Naive B cell (primary cell): ENCODE data around the gene MAP4K4. TPM values are rescaled to one million over a fixed set of nuclear protein-coding genes. Genes with fewer than 3 reads are reported as not detected.
"Not testable (repeated sequence)": the region's sequence is repeated elsewhere in the genome, so short reads cannot be mapped to it uniquely, and the experiment has no call there.

Experiments used
- ATAC-seq, 2 donors: fragments of 150-1000 bp; cut with Tn5 transposase; 2 replicates each; pipeline ENCODE4 v1.10.0; 2021; ENCODE audit warnings: low read depth in 2 of 2, mild to moderate bottlenecking in 2 of 2, moderate library complexity in 2 of 2
- DNase-seq: peaks from one replicate; pipeline ENCODE4 v3.0.0; 2022
- H3K27ac Mint-ChIP-seq, 6 donors: one replicate each; pipeline ENCODE4 v1.8.0; 2020 to 2022; ENCODE audit warnings: mild to moderate bottlenecking in 6 of 6, mixed read lengths in 6 of 6, moderate library complexity in 5 of 6, inconsistent platforms in 2 of 6
- H3K27me3 Mint-ChIP-seq, 3 donors: one replicate each; pipeline ENCODE4 v1.8.0; 2021 to 2022; ENCODE audit warnings: mixed read lengths in 3 of 3, mild to moderate bottlenecking in 1 of 3
- H3K36me3 Mint-ChIP-seq, 2 donors: one replicate each; pipeline ENCODE4 v1.8.0; 2020 to 2022; ENCODE audit warnings: mixed read lengths in 2 of 2, inconsistent platforms in 1 of 2, mild to moderate bottlenecking in 1 of 2
- H3K4me1 Mint-ChIP-seq, 3 donors: one replicate each; pipeline ENCODE4 v1.8.0; 2020 to 2022; ENCODE audit warnings: mixed read lengths in 3 of 3, inconsistent platforms in 1 of 3, mild to moderate bottlenecking in 1 of 3, moderate library complexity in 1 of 3
- H3K4me3 Mint-ChIP-seq, 8 donors: one replicate each; pipeline ENCODE4 v1.8.0; 2020 to 2022; ENCODE audit warnings: mild to moderate bottlenecking in 8 of 8, mixed read lengths in 8 of 8, moderate library complexity in 8 of 8, inconsistent platforms in 2 of 8
- H3K9me3 Mint-ChIP-seq, 7 donors: one replicate each; pipeline ENCODE4 v1.8.0; 2020 to 2022; ENCODE audit warnings: mixed read lengths in 7 of 7, mild to moderate bottlenecking in 5 of 7, inconsistent platforms in 2 of 7, moderate library complexity in 1 of 7
- polyA plus RNA-seq, 6 donors: library from polyadenylated mRNA; unstranded; fragments of 300-500 nt; fragmentation: Illumina TruSeq; gene quantifications; one replicate each; pipeline ENCODE4 v1.2.3, GENCODE V29; 2021; ENCODE audit warnings: low read depth in 6 of 6

Gene MAP4K4
- polyA plus RNA-seq, 6 donors from 2014 or later, result 11.8 to 36.0 (median 20.3) TPM

DNA sequence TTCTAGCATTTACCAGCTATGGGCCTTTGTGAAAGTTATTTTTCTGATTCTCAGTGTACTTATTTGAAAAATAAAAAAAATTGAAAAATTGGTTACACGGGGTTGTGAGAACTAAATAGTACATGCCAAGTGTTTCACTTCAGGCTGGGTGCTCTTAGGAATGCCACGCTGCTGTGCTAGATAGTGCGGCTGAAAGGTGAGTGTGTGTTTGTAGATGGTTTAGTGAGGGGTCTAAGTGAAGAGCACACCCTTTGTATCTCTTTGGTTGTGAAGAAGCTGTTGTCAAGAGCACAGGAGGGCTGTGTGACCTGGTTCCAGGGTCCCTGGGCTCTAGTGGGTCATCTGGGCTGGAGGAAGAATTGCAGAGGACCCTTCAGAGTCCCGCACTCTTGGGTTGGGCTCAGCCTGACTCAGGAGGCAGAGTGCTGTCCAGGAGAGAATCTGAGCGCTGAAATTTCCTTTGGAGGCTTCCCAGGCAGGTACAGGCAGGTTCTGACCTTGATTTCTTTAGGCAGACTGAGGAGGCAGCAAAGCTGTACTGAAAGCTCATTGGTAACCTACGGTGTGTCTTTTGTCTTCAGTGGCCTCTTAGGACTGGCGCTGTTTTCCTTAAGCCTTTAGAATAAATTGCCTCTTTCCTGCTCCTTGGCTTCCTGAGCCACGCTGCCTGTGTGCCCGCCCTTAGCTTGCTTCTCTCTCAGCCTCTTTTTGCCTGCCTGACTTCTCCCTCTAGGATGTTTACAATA lies 44.4 kb downstream of the MAP4K4 start:
- peak overlapping the region in 7 of 8 donors; percentile 14 to 82 (median 63) for H3K4me3 Mint-ChIP-seq
- H3K36me3 Mint-ChIP-seq, result no peaks in the 10 kb centered on the region
- no peaks in the 10 kb centered on the region for H3K9me3 Mint-ChIP-seq
- ATAC-seq (no peak), DNase-seq (no peak)
- no peaks in the 10 kb centered on the region for H3K27me3 Mint-ChIP-seq
- H3K4me1 Mint-ChIP-seq, result peaks cover 76 to 100% (median 83%) of the 10 kb centered on the region in 3 donors
- peak overlapping the region; percentile 43 to 97 (median 82) for H3K27ac Mint-ChIP-seq

- Mint-ChIP-seq H3K36me3 (no peaks in the 10 kb centered on the region), H3K27ac (peak overlapping the region; percentile 27 to 97 (median 82)), H3K9me3 (no peaks in the 10 kb centered on the region), H3K4me1 (peaks cover 75 to 100% (median 83%) of the 10 kb centered on the region in 3 donors), H3K27me3 (no peaks in the 10 kb centered on the region), H3K4me3 (peak overlapping the region in 7 of 8 donors; percentile 14 to 80 (median 36))
- ATAC-seq (no peak), DNase-seq (no peak)
Measured at GRCh38 chr2:101742547-101742946, 45.0 kb downstream of the MAP4K4 start.

DNA sequence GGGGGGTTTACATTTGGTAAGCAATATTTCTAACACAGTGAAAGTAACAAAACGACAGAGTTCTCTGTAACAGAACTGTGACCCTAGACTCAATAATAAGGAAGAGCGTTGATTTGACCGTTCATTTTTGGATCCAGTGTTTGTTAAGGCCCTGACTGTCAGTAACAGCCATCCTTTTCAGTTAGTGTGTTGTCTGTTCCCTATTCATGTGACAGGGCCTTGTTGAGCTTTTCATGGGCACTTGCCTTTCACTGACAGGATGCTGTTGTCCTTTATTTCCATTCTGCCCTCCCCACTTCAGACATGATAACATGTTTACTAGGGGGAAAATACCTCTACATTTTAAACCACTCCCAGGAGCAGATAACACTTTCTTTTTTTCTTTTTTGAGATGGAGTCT lies 45.8 kb downstream of the MAP4K4 start:
- no peak for DNase-seq
- peak in 1 of 2 donors; percentile 35 for ATAC-seq
- Mint-ChIP-seq H3K27ac (peak overlapping the region; percentile 74 to 92 (median 86)), H3K9me3 (no peaks in the 10 kb centered on the region), H3K36me3 (peaks cover 0 to 1% of the 10 kb centered on the region in 2 donors), H3K27me3 (no peaks in the 10 kb centered on the region), H3K4me1 (peaks cover 74 to 100% (median 83%) of the 10 kb centered on the region in 3 donors), H3K4me3 (peak overlapping the region in 7 of 8 donors; percentile 32 to 79 (median 43))

DNA sequence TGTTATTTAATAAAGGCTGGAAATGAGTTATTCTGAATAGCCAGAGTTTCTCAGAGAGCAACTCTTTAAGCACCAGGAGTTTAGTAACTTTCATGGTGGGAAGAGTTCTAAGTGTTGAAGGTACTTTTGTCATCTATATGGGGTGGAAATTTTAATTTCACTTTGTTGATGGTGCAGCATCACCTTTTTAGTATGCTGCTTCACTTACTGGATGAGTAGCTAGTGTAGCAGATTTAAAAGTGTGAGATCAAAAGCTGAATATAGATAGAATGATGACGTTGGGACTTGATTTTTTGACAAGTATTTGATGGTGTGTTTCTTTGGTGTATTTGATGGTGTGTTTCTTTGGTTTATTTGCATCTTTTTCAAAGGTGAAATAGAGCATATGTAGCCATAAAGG lies 47.3 kb downstream of the MAP4K4 start:
- Mint-ChIP-seq H3K4me3 (peak overlapping the region in 4 of 8 donors; percentile 22 to 68 (median 35)), H3K9me3 (no peaks in the 10 kb centered on the region), H3K4me1 (peaks cover 70 to 89% (median 80%) of the 10 kb centered on the region in 3 donors), H3K36me3 (peaks cover 0 to 3% of the 10 kb centered on the region in 2 donors), H3K27me3 (no peaks in the 10 kb centered on the region), H3K27ac (peak overlapping the region in 4 of 6 donors; percentile 40 to 92 (median 88))
- ATAC-seq, result no peak
- no peak for DNase-seq

DNA sequence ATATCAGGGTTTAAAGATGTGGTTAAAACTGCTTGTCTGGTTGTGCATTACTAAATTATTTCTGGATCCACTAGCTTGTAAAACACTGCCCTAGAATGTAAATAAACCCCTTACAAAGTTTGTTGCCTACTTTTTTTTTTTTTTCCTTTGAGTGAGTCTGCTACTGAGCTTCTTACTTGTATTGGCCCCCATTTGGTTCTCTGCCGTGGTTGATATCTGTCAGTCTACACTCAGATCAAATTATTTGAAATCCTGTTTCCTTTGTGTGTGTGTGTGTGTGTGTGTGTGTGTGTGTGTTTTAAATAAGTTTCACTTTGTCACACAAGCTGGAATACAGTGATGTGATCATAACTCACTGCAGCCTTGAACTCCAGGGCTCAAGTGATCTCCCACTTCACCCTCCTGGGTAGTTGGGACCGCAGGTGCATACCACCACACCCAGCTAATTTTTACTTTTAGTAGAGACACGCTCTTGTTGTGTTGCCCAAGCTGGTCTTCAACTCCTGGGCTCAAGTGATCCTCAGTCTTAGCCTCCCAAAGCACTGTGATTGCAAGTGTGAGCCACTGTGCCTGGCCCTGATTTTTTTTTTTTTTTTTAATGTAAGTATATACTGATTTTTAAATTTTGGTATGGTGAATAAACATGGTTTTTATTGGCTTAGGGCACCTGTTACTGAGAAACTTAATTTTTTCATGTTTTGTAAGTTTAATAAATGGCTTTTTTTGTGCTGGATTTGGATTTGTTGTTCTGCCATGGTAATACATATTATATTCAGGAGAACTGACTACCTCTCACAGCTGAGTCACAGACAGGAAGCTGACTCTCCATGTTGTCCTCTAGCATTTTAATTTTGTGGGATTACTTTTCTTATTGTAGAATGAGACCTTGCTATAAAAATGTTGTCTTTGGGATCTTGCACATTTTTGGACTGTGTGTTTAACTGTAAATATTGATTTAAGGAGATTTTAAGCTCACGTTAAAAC lies 48.5 kb downstream of the MAP4K4 start:
- no peaks in the 10 kb centered on the region for H3K9me3 Mint-ChIP-seq
- peaks cover 66 to 84% (median 77%) of the 10 kb centered on the region in 3 donors for H3K4me1 Mint-ChIP-seq
- H3K36me3 Mint-ChIP-seq, result peaks cover 0 to 3% of the 10 kb centered on the region in 2 donors
- DNase-seq (no peak), ATAC-seq (no peak)
- H3K4me3 Mint-ChIP-seq, result peak overlapping the region in 6 of 8 donors; percentile 8 to 69 (median 51)
- peak overlapping the region; percentile 8 to 84 (median 34) for H3K27ac Mint-ChIP-seq
- no peaks in the 10 kb centered on the region for H3K27me3 Mint-ChIP-seq

DNA sequence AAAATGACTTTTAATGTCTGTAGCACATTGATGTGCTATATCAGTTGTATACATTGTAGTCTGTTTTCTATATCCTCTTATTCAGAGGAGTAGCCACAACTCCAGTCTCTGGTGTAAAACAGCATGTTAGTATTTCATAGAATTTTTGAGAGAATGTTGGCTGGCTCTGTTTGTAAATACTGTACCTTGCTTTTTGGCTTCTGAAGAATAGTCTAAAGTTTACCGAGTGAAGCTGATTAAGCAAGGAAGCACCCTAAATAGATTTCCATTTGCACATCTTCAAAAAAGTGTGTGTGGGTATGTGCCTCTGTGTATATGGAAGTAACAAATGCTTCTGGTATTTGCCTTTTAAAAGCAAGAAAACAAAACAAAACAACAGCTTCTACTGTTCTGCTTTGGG lies 50.5 kb downstream of the MAP4K4 start:
- DNase-seq (no peak), ATAC-seq (no peak)
- H3K36me3 Mint-ChIP-seq, result peaks cover 0 to 3% of the 10 kb centered on the region in 2 donors
- H3K27ac Mint-ChIP-seq, result peak overlapping the region; percentile 14 to 90 (median 60)
- H3K27me3 Mint-ChIP-seq, result no peaks in the 10 kb centered on the region
- peak overlapping the region in 3 of 8 donors; percentile 36 to 54 (median 44) for H3K4me3 Mint-ChIP-seq
- no peaks in the 10 kb centered on the region for H3K9me3 Mint-ChIP-seq
- peaks cover 70 to 84% (median 80%) of the 10 kb centered on the region in 3 donors for H3K4me1 Mint-ChIP-seq

GRCh38 chr2:101748462-101748861 lies 51.0 kb downstream of the MAP4K4 start:
- not testable (repeated sequence) for ATAC-seq

DNA sequence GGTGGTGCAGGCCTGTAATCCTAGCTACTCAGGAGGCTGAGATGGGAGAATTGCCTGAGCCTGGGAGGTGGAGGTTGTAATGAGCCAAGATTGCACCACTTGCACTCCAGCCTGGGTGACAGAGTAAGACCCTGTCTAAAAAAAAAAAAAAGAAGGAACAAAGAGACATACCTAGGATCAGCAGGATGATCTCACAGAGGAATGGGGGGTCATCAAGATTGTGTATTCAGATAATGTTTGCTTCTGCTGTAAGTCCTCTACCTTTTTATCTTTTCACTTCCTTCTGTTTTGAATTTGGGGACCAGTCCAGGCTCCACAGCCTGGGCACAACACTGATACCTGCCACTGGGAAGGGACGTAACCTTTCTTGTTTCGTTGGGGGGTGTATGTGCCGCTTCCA lies 53.2 kb downstream of the MAP4K4 start:
- peak overlapping the region in 7 of 8 donors; percentile 14 to 85 (median 74) for H3K4me3 Mint-ChIP-seq
- ATAC-seq, result no peak
- H3K27ac Mint-ChIP-seq, result peak overlapping the region; percentile 67 to 92 (median 85)
- peaks cover 67 to 84% (median 81%) of the 10 kb centered on the region in 3 donors for H3K4me1 Mint-ChIP-seq
- no peaks in the 10 kb centered on the region for H3K27me3 Mint-ChIP-seq
- H3K9me3 Mint-ChIP-seq, result no peaks in the 10 kb centered on the region
- peaks cover 0 to 3% of the 10 kb centered on the region in 2 donors for H3K36me3 Mint-ChIP-seq
- no peak for DNase-seq

More at GRCh38 chr2:101748462-101748861, 51.0 kb downstream of the MAP4K4 start:
- Mint-ChIP-seq H3K27ac (peak overlapping the region; percentile 57 to 90 (median 78)), H3K4me3 (peak overlapping the region in 3 of 8 donors; percentile 6 to 81 (median 44)), H3K4me1 (peaks cover 70 to 84% (median 80%) of the 10 kb centered on the region in 3 donors)
- not testable (repeated sequence) for H3K36me3 Mint-ChIP-seq, H3K9me3 Mint-ChIP-seq, H3K27me3 Mint-ChIP-seq, DNase-seq

DNA sequence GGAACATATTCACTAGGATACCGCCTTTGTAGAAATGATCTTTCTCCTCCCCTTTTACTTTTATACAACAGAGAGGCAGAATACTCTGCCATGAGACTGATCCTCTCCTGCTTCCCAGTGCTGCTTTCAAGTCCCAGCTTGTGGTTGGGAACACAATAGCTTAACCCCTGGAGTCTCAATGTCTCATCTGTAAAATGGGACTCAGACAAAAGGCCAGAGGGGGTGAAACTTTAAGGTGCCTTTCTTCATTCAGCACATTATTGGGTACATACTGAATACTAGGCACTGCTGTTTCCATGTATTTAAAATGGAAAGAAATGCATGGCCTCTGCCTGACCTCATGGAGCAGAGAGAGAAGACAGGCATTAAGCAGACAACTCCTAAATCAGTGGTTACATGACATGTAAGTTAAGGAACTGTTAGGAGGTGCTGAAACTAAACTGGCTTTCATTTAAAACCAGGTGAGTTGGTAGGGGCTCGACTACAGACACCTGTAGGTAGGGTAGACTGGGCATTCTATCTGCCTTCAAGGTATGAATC lies 53.8 kb downstream of the MAP4K4 start:
- Mint-ChIP-seq H3K4me1 (peaks cover 68 to 84% (median 76%) of the 10 kb centered on the region in 3 donors), H3K36me3 (peaks cover 0 to 3% of the 10 kb centered on the region in 2 donors), H3K27ac (peak overlapping the region; percentile 67 to 96 (median 90)), H3K4me3 (peak overlapping the region; percentile 29 to 85 (median 60)), H3K27me3 (no peaks in the 10 kb centered on the region), H3K9me3 (no peaks in the 10 kb centered on the region)
- ATAC-seq (no peak), DNase-seq (no peak)

GRCh38 chr2:101751875-101752619 lies 54.5 kb downstream of the MAP4K4 start:
- H3K27me3 Mint-ChIP-seq, result no peaks in the 10 kb centered on the region
- ATAC-seq (peak; percentile 88 to 89), DNase-seq (peak; percentile 71)
- H3K9me3 Mint-ChIP-seq, result no peaks in the 10 kb centered on the region
- H3K27ac Mint-ChIP-seq, result peak overlapping the region; percentile 67 to 96 (median 90)
- peak overlapping the region; percentile 17 to 85 (median 60) for H3K4me3 Mint-ChIP-seq
- H3K36me3 Mint-ChIP-seq, result peaks cover 0 to 3% of the 10 kb centered on the region in 2 donors
- peaks cover 68 to 84% (median 75%) of the 10 kb centered on the region in 3 donors for H3K4me1 Mint-ChIP-seq

GRCh38 chr2:101752716-101753616 lies 55.5 kb downstream of the MAP4K4 start:
- no peak for ATAC-seq
- H3K27ac Mint-ChIP-seq, result peak overlapping the region; percentile 48 to 96 (median 89)
- no peak for DNase-seq
- no peaks in the 10 kb centered on the region for H3K27me3 Mint-ChIP-seq
- peaks cover 61 to 83% (median 74%) of the 10 kb centered on the region in 3 donors for H3K4me1 Mint-ChIP-seq
- H3K36me3 Mint-ChIP-seq, result peaks cover 0 to 3% of the 10 kb centered on the region in 2 donors
- peak overlapping the region in 5 of 8 donors; percentile 41 to 62 (median 54) for H3K4me3 Mint-ChIP-seq
- no peaks in the 10 kb centered on the region for H3K9me3 Mint-ChIP-seq
